Measurements from ENCODE around the gene MIER3.

MIER3 gene

GRCh38 chr5:56881571-56881970 lies 70.4 kb downstream of the MIER3 start:
- 100% methylated on average over 5 of the region's 5 CpGs for WGBS (ENCODE audit: insufficient coverage)
- DNase-seq = no peak
- Histone ChIP-seq H3K27me3 (replicated peaks in 2 of 5; ENCODE audit: control insufficient read depth in 4 of 5, insufficient read depth in 5 of 5, low read length in 4 of 5) (no peaks in the 10 kb centered on the region), H3K27ac (ENCODE audit: insufficient read depth in 1 of 2, low read depth in 1 of 2, low read length in 2 of 2, poor library complexity in 1 of 2, severe bottlenecking in 2 of 2) (no peak overlapping the region), H3K4me1 (ENCODE audit: control extremely low read depth in 1 of 4, control insufficient read depth in 4 of 4, insufficient read depth in 4 of 4, low read length in 3 of 4) (peaks cover 0 to 11% (median 7%) of the 10 kb centered on the region in 4 experiments), H3K4me3 (ENCODE audit: control insufficient read depth in 1 of 7, extremely low read depth in 1 of 7, insufficient read depth in 4 of 7, low read depth in 2 of 7, low read length in 6 of 7) (no peak overlapping the region), H3K9me3 (ENCODE audit: control extremely low read depth in 1 of 5, control insufficient read depth in 4 of 5, insufficient read depth in 2 of 5, low read depth in 1 of 5, low read length in 4 of 5) (no peaks in the 10 kb centered on the region), H3K36me3 (ENCODE audit: control insufficient read depth in 4 of 4, insufficient read depth in 4 of 4, low read length in 3 of 4) (peaks cover 24 to 72% (median 47%) of the 10 kb centered on the region in 4 experiments)
- ChIA-PET CTCF (no interaction called here), POLR2A (no interaction called here)

GRCh38 chr5:56876327-56876726 lies 75.6 kb downstream of the MIER3 start:
- Histone ChIP-seq H3K36me3 (ENCODE audit: control insufficient read depth in 4 of 4, insufficient read depth in 4 of 4, low read length in 3 of 4) (peaks cover 10 to 66% (median 30%) of the 10 kb centered on the region in 4 experiments), H3K4me1 (ENCODE audit: control extremely low read depth in 1 of 4, control insufficient read depth in 4 of 4, insufficient read depth in 4 of 4, low read length in 3 of 4) (peaks cover 0 to 46% (median 16%) of the 10 kb centered on the region in 4 experiments), H3K4me3 (ENCODE audit: control insufficient read depth in 1 of 7, extremely low read depth in 1 of 7, insufficient read depth in 4 of 7, low read depth in 2 of 7, low read length in 6 of 7) (no peak overlapping the region), H3K27me3 (replicated peaks in 2 of 5; ENCODE audit: control insufficient read depth in 4 of 5, insufficient read depth in 5 of 5, low read length in 4 of 5) (no peaks in the 10 kb centered on the region), H3K27ac (ENCODE audit: insufficient read depth in 1 of 2, low read depth in 1 of 2, low read length in 2 of 2, poor library complexity in 1 of 2, severe bottlenecking in 2 of 2) (peak overlapping the region in 1 of 2 experiments; percentile 14), H3K9me3 (ENCODE audit: control extremely low read depth in 1 of 5, control insufficient read depth in 4 of 5, insufficient read depth in 2 of 5, low read depth in 1 of 5, low read length in 4 of 5) (no peaks in the 10 kb centered on the region)
- POLR2A ChIA-PET = no interaction called here
- DNase-seq = peak in 2 of 3 donors; percentile 29 to 33
- CTCF ChIA-PET = no interaction called here
- 0% methylated on average over 1 of the region's 3 CpGs for WGBS (ENCODE audit: insufficient coverage)

GRCh38 chr5:56873056-56873455 lies 78.9 kb downstream of the MIER3 start:
- ChIA-PET CTCF (interaction anchor here (2.5 kb wide), 1 partner anchor 11 kb away, joined by 5 read pairs; no protein-coding TSS in a partner anchor), POLR2A (interaction anchor here (0.7 kb wide), 1 partner anchor 1804 kb away, joined by 3 read pairs; no protein-coding TSS in a partner anchor)
- peaks cover 5 to 64% (median 26%) of the 10 kb centered on the region in 4 experiments for H3K36me3 ChIP-seq (ENCODE audit: control insufficient read depth in 4 of 4, insufficient read depth in 4 of 4, low read length in 3 of 4)
- peak overlapping the region in 1 of 7 experiments; percentile 52 for H3K4me3 ChIP-seq (ENCODE audit: control insufficient read depth in 1 of 7, extremely low read depth in 1 of 7, insufficient read depth in 4 of 7, low read depth in 2 of 7, low read length in 6 of 7)
- H3K27ac ChIP-seq (ENCODE audit: insufficient read depth in 1 of 2, low read depth in 1 of 2, low read length in 2 of 2, poor library complexity in 1 of 2, severe bottlenecking in 2 of 2) = peak overlapping the region; percentile 37 to 63
- peaks cover 0 to 48% (median 16%) of the 10 kb centered on the region in 4 experiments for H3K4me1 ChIP-seq (ENCODE audit: control extremely low read depth in 1 of 4, control insufficient read depth in 4 of 4, insufficient read depth in 4 of 4, low read length in 3 of 4)
- DNase-seq = no peak
- H3K9me3 ChIP-seq (ENCODE audit: control extremely low read depth in 1 of 5, control insufficient read depth in 4 of 5, insufficient read depth in 2 of 5, low read depth in 1 of 5, low read length in 4 of 5) = no peaks in the 10 kb centered on the region
- H3K27me3 ChIP-seq (replicated peaks in 2 of 5; ENCODE audit: control insufficient read depth in 4 of 5, insufficient read depth in 5 of 5, low read length in 4 of 5) = no peaks in the 10 kb centered on the region
- 0% methylated on average over 2 of the region's 3 CpGs for WGBS (ENCODE audit: insufficient coverage)

- DNase-seq = peak in 2 of 3 donors; percentile 74 to 80
- ChIA-PET POLR2A (interaction anchor here (1.1 kb wide), 1 partner anchor 11 kb away, joined by 3 read pairs; no protein-coding TSS in a partner anchor), CTCF (interaction anchor here (2.5 kb wide), 1 partner anchor 10 kb away, joined by 5 read pairs; no protein-coding TSS in a partner anchor)
- Histone ChIP-seq H3K4me3 (ENCODE audit: control insufficient read depth in 1 of 7, extremely low read depth in 1 of 7, insufficient read depth in 4 of 7, low read depth in 2 of 7, low read length in 6 of 7) (no peak overlapping the region), H3K27me3 (replicated peaks in 2 of 5; ENCODE audit: control insufficient read depth in 4 of 5, insufficient read depth in 5 of 5, low read length in 4 of 5) (no peaks in the 10 kb centered on the region), H3K36me3 (ENCODE audit: control insufficient read depth in 4 of 4, insufficient read depth in 4 of 4, low read length in 3 of 4) (peaks cover 5 to 55% (median 28%) of the 10 kb centered on the region in 4 experiments), H3K9me3 (ENCODE audit: control extremely low read depth in 1 of 5, control insufficient read depth in 4 of 5, insufficient read depth in 2 of 5, low read depth in 1 of 5, low read length in 4 of 5) (no peaks in the 10 kb centered on the region), H3K4me1 (ENCODE audit: control extremely low read depth in 1 of 4, control insufficient read depth in 4 of 4, insufficient read depth in 4 of 4, low read length in 3 of 4) (peaks cover 0 to 39% (median 10%) of the 10 kb centered on the region in 4 experiments), H3K27ac (ENCODE audit: insufficient read depth in 1 of 2, low read depth in 1 of 2, low read length in 2 of 2, poor library complexity in 1 of 2, severe bottlenecking in 2 of 2) (peak overlapping the region in 1 of 2 experiments; percentile 47)
- 20% methylated on average over 1 of the region's 2 CpGs for WGBS (ENCODE audit: insufficient coverage)
Observed at GRCh38 chr5:56871777-56872176, 80.1 kb downstream of the MIER3 start.

Data from common myeloid progenitor, CD34-positive (primary cell).